Pancreas (tissue), 10 donors: Measurements from ENCODE around the gene TBCCD1. TPM values are rescaled to one million over a fixed set of nuclear protein-coding genes. Genes with fewer than 3 reads are reported as not detected.
"Not testable (repeated sequence)": the region's sequence is repeated elsewhere in the genome, so short reads cannot be mapped to it uniquely, and the experiment has no call there.

ENCODE experiments used
- ATAC-seq, 4 donors: fragments of 200-7000 bp; cut with Tn5 transposase; one replicate each; pipeline versions ENCODE4 v1.8.0 to v1.9.1; 2020; ENCODE audit warnings: mild to moderate bottlenecking in 4 of 4, moderate library complexity in 4 of 4
- DNase-seq, 6 donors: peaks; one replicate each; pipeline ENCODE4 v3.0.0-alpha.2; 2020
- FAIRE-seq: peaks from 2 replicates; lab custom pipeline; 2012; peaks lifted over from hg19 to GRCh38; lab: Jason Lieb, UNC
- H3K27ac ChIP-seq, 4 donors: fragments of 200-600 bp; sonication (generic); 1 replicate in 3 of 4; 2 replicates in 1 of 4; pipeline versions ENCODE4 v1.5.0 to v1.8.0; 2020
- H3K27me3 ChIP-seq, 4 donors: fragments of 200-600 bp; one replicate each; pipeline ENCODE4 v1.8.0; 2021
- H3K36me3 ChIP-seq, 3 donors: fragments of 200-600 bp; sonication (generic) in 1 of 3; one replicate each; pipeline versions ENCODE4 v1.5.0 to v1.8.0; 2020 to 2021
- H3K4me1 ChIP-seq, 3 donors: fragments of 200-600 bp; one replicate each; pipeline ENCODE4 v1.8.0; 2021
- H3K4me3 ChIP-seq, 4 donors: fragments of 200-600 bp; sonication (generic) in 2 of 4; one replicate each; pipeline versions ENCODE4 v1.5.0 to v1.8.0; 2020 to 2021
- H3K9me3 ChIP-seq, 4 donors: fragments of 200-600 bp; one replicate each; pipeline ENCODE4 v1.8.0; 2021
- WGBS, 2 donors: extraction: QIAGEN DNeasy Blood & Tissue Kit; methylation state at CpG; one replicate each; pipeline ENCODE4 v1.1.7; 2013; 5-methylcytosine and 5-hydroxymethylcytosine counted together
- intact Hi-C, 3 donors: fragments of 100-400 bp; cut with DNase I; formaldehyde crosslinking; loops; one replicate each; pipeline versions ENCODE4 v1.11.1 to v1.14.2; 2022
- polyA plus RNA-seq, 2 donors: library from polyadenylated mRNA; stranded (reverse); fragments of 200-250 nt; gene quantifications; one replicate each; pipeline ENCODE4 v1.2.3, GENCODE V29; 2013
- total RNA-seq, 6 donors: library from RNA; stranded (reverse); fragmentation: NEBNext Ultra II Directional in 4 of 6; extraction: Animal tissue kit (Norgen Biotek cat#: 25700) in 4 of 6; gene quantifications; one replicate each; pipeline versions ENCODE4 v1.2.1 to v1.2.4, GENCODE V29; 2021 to 2023
- TF ChIP-seq, protein P1 (sequence below), 4 donors: fragments of 200-600 bp; sonication (generic) in 3 of 4; IDR thresholded peaks; one replicate each; pipeline versions ENCODE4 v1.5.0 to v1.8.0; 2021; ENCODE audit warnings: antibody characterized with exemption in 4 of 4
- donor health status: healthy with polysubstance abuse.
- donor health status: DM: no; HTN: no; CAD: no; lungs with moderate emphysema.
- donor health status: DM: no; HTN: no; CAD: no.
- donor health status: control.
- donor health status: control.
- donor health status: Bipolar disorder and iron deficiency.
- donor health status: DM: yes; HTN: yes; CAD: no.
- donor health status: DM: no; HTN: no; CAD: no.
- donor health status: DM: no; HTN: no; CAD: no.
- donor health status: DM: yes; HTN: yes; CAD: no.

The TBCCD1 gene
- total and polyA plus RNA-seq, 8 donors, result 2.6 to 7.4 (median 5.1) TPM

DNA sequence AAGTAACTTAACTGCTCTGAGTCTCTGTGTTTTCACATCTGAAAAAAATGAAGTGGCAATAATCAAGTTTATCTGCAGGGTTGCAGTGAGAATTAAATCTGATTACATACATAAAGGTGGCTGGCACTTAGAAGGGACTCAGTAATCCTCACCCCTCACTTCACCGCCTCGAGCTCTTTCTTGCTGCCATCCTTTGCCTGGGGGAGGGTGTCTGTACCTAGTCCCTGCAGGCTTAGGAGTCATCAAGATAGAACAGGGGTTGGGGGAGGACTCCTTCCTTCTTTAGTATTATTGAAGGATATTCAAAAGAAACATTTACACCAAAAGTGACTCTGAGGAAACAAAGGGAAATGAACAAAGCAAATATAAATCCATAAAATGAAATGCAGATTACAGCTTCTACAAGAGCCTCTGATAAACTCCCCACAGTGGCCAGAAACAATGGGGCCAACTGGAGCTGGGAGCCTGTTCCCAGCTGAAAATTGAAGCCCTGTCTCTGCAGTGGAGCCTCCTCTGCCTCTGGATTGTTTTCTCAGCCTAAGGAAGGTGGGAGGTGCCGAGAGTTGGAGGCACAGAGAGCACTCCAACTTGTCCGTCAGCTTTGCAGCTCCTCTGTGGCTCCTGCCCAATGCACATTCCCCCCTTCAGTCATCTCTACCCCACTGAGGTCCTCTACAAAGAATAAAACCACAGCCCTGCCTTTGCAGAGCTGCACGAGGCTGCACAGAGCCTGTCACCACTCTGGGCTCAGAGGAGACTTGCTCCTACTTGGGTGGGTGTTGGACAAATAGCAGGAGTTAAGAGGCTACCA, 64.8 kb downstream of the TBCCD1 start:
- intact Hi-C loops, result no loop called here
- Histone ChIP-seq H3K36me3 (no peaks in the 10 kb centered on the region), H3K27me3 (no peaks in the 10 kb centered on the region), H3K4me3 (no peak overlapping the region), H3K4me1 (no peaks in the 10 kb centered on the region), H3K27ac (no peak overlapping the region), H3K9me3 (no peaks in the 10 kb centered on the region)
- DNase-seq (no peak), ATAC-seq (no peak), FAIRE-seq (no peak)
- 72 to 82% methylated on average over 5 of the region's 5 CpGs for WGBS, 2 donors
- TF ChIP-seq, protein P1, sequence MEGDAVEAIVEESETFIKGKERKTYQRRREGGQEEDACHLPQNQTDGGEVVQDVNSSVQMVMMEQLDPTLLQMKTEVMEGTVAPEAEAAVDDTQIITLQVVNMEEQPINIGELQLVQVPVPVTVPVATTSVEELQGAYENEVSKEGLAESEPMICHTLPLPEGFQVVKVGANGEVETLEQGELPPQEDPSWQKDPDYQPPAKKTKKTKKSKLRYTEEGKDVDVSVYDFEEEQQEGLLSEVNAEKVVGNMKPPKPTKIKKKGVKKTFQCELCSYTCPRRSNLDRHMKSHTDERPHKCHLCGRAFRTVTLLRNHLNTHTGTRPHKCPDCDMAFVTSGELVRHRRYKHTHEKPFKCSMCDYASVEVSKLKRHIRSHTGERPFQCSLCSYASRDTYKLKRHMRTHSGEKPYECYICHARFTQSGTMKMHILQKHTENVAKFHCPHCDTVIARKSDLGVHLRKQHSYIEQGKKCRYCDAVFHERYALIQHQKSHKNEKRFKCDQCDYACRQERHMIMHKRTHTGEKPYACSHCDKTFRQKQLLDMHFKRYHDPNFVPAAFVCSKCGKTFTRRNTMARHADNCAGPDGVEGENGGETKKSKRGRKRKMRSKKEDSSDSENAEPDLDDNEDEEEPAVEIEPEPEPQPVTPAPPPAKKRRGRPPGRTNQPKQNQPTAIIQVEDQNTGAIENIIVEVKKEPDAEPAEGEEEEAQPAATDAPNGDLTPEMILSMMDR (IDR thresholded peaks at IDR 0.05), result no peak

DNA sequence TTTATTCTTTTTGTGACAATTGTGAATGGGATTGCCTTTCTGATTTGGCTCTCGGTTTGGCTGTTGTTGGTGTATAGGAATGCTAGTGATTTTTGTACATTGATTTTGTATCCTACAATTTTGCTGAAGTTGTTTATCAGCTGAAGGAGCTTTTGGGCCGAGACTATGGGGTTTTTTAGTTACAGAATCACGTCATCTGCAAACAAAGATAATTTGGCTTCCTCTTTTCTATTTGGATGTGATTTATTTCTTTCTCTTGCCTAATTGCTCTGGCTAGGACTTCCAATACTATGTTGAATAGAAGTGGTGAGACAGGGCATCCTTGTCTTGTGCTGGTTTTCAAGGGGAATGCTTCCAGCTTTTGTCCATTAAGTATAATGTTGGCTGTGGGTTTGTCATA, 67.2 kb downstream of the TBCCD1 start:
- H3K27me3 ChIP-seq, H3K36me3 ChIP-seq, H3K27ac ChIP-seq, ATAC-seq, DNase-seq, FAIRE-seq, H3K4me3 ChIP-seq, H3K9me3 ChIP-seq, H3K4me1 ChIP-seq, intact Hi-C loops: not testable (repeated sequence)
- 65 to 67% methylated on average over 3 of the region's 3 CpGs for WGBS, 2 donors

DNA sequence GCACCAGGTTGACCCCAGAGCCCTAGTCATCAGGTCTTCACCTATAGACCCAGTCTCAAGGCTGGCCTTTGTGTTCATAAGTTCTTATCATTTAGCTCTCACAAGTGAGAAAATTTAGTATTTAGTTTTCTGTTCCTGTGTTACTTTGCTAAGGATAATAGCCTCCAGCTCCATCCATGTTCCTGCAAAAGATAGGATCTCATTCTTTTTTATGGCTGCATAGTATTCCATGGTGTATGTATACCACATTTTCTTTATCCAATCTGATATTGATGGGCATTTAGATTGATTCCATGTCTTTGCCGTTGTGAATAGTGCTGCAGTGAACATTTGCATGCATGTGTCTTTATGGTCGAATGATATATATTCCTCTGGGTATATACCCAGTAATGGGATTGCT, 69.1 kb downstream of the TBCCD1 start:
- H3K27ac ChIP-seq, H3K4me1 ChIP-seq, DNase-seq, intact Hi-C loops, H3K4me3 ChIP-seq, H3K36me3 ChIP-seq, H3K9me3 ChIP-seq, H3K27me3 ChIP-seq, FAIRE-seq, ATAC-seq: not testable (repeated sequence)
- 89 to 95% methylated on average over 2 of the region's 2 CpGs for WGBS, 2 donors

DNA sequence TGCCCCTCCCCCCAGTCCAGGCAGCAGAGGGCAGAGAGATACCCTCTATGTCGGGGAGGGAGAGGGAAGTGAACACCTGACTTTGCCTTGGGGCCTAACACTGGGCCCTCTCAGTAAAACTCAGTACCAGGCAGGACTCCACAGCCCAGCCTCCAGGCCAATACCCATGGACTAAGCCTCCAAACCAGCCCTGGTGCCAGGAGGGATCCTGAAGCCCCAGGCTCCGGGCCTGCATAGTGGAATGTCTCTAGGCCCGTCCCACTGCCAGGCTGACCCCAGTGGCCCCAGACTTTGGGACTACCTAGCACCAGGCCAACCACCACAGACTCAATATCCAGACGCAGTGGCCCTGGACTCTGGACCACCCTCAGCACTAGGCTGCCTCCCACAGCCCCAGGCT, 69.5 kb downstream of the TBCCD1 start:
- TF ChIP-seq, protein P1 (IDR thresholded peaks at IDR 0.05), result no peak
- FAIRE-seq (no peak), DNase-seq (no peak), ATAC-seq (no peak)
- Histone ChIP-seq H3K9me3 (no peaks in the 10 kb centered on the region), H3K4me1 (peaks cover 0 to 5% (median 0%) of the 10 kb centered on the region in 3 donors), H3K4me3 (no peak overlapping the region), H3K27me3 (no peaks in the 10 kb centered on the region), H3K36me3 (no peaks in the 10 kb centered on the region), H3K27ac (no peak overlapping the region)
- intact Hi-C loops, result no loop called here
- 94 to 95% methylated on average over 4 of the region's 4 CpGs for WGBS, 2 donors

DNA sequence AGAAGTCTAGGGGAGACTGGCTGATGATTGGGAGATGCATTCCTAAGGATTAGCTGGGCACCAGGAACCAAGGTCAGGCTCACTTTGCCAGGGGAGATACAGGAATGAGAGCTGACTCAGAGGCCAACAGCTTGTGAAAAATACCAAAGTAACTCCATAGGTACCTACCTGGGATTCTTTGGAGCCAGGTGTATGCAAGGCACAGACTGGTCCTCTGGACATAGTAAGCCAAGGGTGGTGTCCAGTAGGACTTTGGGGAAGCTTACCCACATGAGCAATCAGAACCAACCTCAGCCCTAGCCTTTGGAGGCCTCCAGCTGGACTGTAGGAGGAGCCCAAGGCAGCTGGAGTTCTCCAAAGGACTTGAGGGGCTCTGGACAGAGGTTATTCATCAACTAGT, 70.5 kb downstream of the TBCCD1 start:
- no peaks in the 10 kb centered on the region for H3K27me3 ChIP-seq
- no peak overlapping the region for H3K27ac ChIP-seq
- no peaks in the 10 kb centered on the region for H3K36me3 ChIP-seq
- ATAC-seq, result no peak
- no peak for DNase-seq
- H3K9me3 ChIP-seq, result no peaks in the 10 kb centered on the region
- FAIRE-seq, result no peak
- peaks cover 0 to 5% (median 0%) of the 10 kb centered on the region in 3 donors for H3K4me1 ChIP-seq
- intact Hi-C loops, result no loop called here
- TF ChIP-seq, protein P1 (IDR thresholded peaks at IDR 0.05), result no peak
- no peak overlapping the region for H3K4me3 ChIP-seq

Other genes with a start within 250 kb of the TBCCD1 start
- 1 to 10 TPM in 1 of 6 donors, under 1 TPM in 5; 0.16 to 2.0 (median 0.88) TPM for gene DGKG, start 205.1 kb downstream of the TBCCD1 start, total RNA-seq
- gene DGKG, start 205.1 kb downstream of the TBCCD1 start, polyA plus RNA-seq, result 1 to 10 TPM in 1 of 2 donors, under 1 TPM in 1; 0.65 to 1.6 TPM
- gene CRYGS, start 23.0 kb downstream of the TBCCD1 start, total RNA-seq, result 1 to 10 TPM; 1.2 to 3.0 (median 1.8) TPM
- 10 to 100 TPM; 11.0 to 16.6 TPM for gene CRYGS, start 23.0 kb downstream of the TBCCD1 start, polyA plus RNA-seq
- gene DNAJB11, start 3.4 kb upstream of the TBCCD1 start, total RNA-seq, result 10 to 100 TPM; 21.9 to 33.2 (median 30.2) TPM
- gene DNAJB11, start 3.4 kb upstream of the TBCCD1 start, polyA plus RNA-seq, result 10 to 100 TPM; 37.1 to 52.6 TPM
- 1 to 10 TPM in 1 of 6 donors, under 1 TPM in 2, not detected in 3; 0.12 to 1.8 (median 0.19) TPM for gene AHSG, start 45.7 kb upstream of the TBCCD1 start, total RNA-seq
- gene AHSG, start 45.7 kb upstream of the TBCCD1 start, polyA plus RNA-seq, result under 1 TPM in 1 of 2 donors, not detected in 1; 0.30 TPM
- not detected for gene FETUB, start 73.1 kb upstream of the TBCCD1 start, total RNA-seq
- not detected for gene FETUB, start 73.1 kb upstream of the TBCCD1 start, polyA plus RNA-seq
- under 1 TPM in 1 of 6 donors, not detected in 5; 0.16 TPM for gene HRG, start 98.7 kb upstream of the TBCCD1 start, total RNA-seq
- not detected for gene HRG, start 98.7 kb upstream of the TBCCD1 start, polyA plus RNA-seq
- gene KNG1, start 150.0 kb upstream of the TBCCD1 start, total RNA-seq, result under 1 TPM in 2 of 6 donors, not detected in 4; 0.09 to 0.51 TPM
- gene KNG1, start 150.0 kb upstream of the TBCCD1 start, polyA plus RNA-seq, result under 1 TPM in 1 of 2 donors, not detected in 1; 0.14 TPM
- gene EIF4A2, start 216.2 kb upstream of the TBCCD1 start, total RNA-seq, result 100 to 1,000 TPM; 209 to 308 (median 242) TPM
- 100 to 1,000 TPM; 276 to 402 TPM for gene EIF4A2, start 216.2 kb upstream of the TBCCD1 start, polyA plus RNA-seq
- 10 to 100 TPM in 1 of 6 donors, 1 to 10 TPM in 5; 5.1 to 11.5 (median 8.0) TPM for gene RFC4, start 239.1 kb upstream of the TBCCD1 start, total RNA-seq
- gene RFC4, start 239.1 kb upstream of the TBCCD1 start, polyA plus RNA-seq, result 10 to 100 TPM in 1 of 2 donors, 1 to 10 TPM in 1; 7.0 to 10.9 TPM